Esophagus squamous epithelium (tissue), 5 donors: ENCODE data around the gene CFAP141. TPM values are rescaled to one million over a fixed set of nuclear protein-coding genes. Genes with fewer than 3 reads are reported as not detected.
A peak's percentile ranks its signal among the peaks of the same experiment; 100 is the strongest.

ENCODE experiments used
- DNase-seq: peaks from one replicate; lab custom pipeline; 2025; lab: John Stamatoyannopoulos, UW
- H3K27ac ChIP-seq, 4 donors: fragments of 200-600 bp; sonication (generic); one replicate each; pipeline ENCODE4 v1.5.1; 2016 to 2019; ENCODE audit warnings: mild to moderate bottlenecking in 1 of 4
- H3K27me3 ChIP-seq, 4 donors: fragments of 200-600 bp; sonication (generic); 1 replicate in 3 of 4; 2 replicates in 1 of 4; pipeline versions ENCODE4 v1.5.1 to v1.6.0; 2017 to 2021; ENCODE audit warnings: antibody characterized with exemption in 1 of 4
- H3K36me3 ChIP-seq, 3 donors: fragments of 200-600 bp; sonication (generic); one replicate each; pipeline ENCODE4 v1.5.1; 2016 to 2019
- H3K4me1 ChIP-seq, 3 donors: fragments of 200-600 bp; sonication (generic); one replicate each; pipeline ENCODE4 v1.5.1; 2017 to 2019
- H3K4me3 ChIP-seq, 4 donors: fragments of 200-600 bp; sonication (generic); 1 replicate in 3 of 4; 2 replicates in 1 of 4; pipeline ENCODE4 v1.5.1; 2016 to 2019; ENCODE audit warnings: mild to moderate bottlenecking in 2 of 4, moderate library complexity in 1 of 4
- H3K9me3 ChIP-seq, 3 donors: fragments of 200-600 bp; sonication (generic); one replicate each; pipeline ENCODE4 v1.5.1; 2016 to 2019
- POLR2A ChIP-seq, 4 donors: fragments of 450-650 bp; IDR thresholded peaks; one replicate each; pipeline ENCODE4 v1.6.1; 2017; ENCODE audit warnings: antibody characterized with exemption in 4 of 4, mild to moderate bottlenecking in 4 of 4, moderate library complexity in 3 of 4
- WGBS, 2 donors: methylation state at CpG; one replicate each; pipeline ENCODE4 v1.1.5; 2018; 5-methylcytosine and 5-hydroxymethylcytosine counted together
- intact Hi-C: fragments of 100-400 bp; cut with DNase I; formaldehyde crosslinking; loops from one replicate; pipeline ENCODE4 v1.15.0; 2022
- total RNA-seq, 4 donors: library from RNA; depleted of rRNA; stranded (reverse); fragments of >200 nt; gene quantifications; one replicate each; pipeline ENCODE4 v1.1.0, GENCODE V29; 2016
- TF ChIP-seq, protein P1 (sequence below), 6 experiments: fragments of 450-650 bp in 4 of 6; fragments of 200-600 bp in 2 of 6; sonication (generic) in 2 of 6; IDR thresholded peaks; one replicate each; pipeline ENCODE4 v1.5.1; 2016 to 2019; ENCODE audit warnings: antibody characterized with exemption in 6 of 6, mild to moderate bottlenecking in 4 of 6, moderate library complexity in 4 of 6
- donor health status: DM: yes; HTN: yes; CAD: no.

CFAP141 gene
- total RNA-seq, 4 donors from 2014 or later = not detected

DNA sequence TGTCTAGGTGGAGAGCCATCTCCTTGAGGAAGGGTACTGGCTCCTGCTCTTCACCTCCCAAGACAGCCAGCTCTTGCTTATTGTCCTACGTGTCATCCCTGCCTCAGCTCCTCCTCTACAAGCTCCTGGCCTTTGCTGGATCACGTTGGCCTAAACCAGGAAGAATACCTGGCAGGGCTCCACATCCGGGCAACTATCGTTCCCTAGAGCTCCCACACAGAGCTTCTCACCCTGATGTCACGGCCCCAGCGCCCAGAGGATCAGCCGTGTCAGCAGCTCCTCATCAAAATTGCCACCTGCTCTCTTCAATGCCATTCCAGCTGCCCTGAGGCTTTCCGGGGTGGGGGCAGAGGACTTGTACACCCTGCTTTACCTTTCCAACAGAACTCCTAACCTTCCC is 12.3 kb downstream of the CFAP141 start:
- no peak for DNase-seq
- H3K27ac ChIP-seq = no peak overlapping the region
- H3K9me3 ChIP-seq = no peaks in the 10 kb centered on the region
- H3K27me3 ChIP-seq = peaks cover 0 to 21% (median 0%) of the 10 kb centered on the region in 4 donors
- intact Hi-C loops = no loop called here
- 63 to 65% methylated on average over 1 to 3 of the region's 8 CpGs for WGBS, 2 donors
- H3K36me3 ChIP-seq = no peaks in the 10 kb centered on the region
- peaks cover 0 to 24% (median 0%) of the 10 kb centered on the region in 3 donors for H3K4me1 ChIP-seq
- no peak overlapping the region for H3K4me3 ChIP-seq
- TF ChIP-seq, protein P1, sequence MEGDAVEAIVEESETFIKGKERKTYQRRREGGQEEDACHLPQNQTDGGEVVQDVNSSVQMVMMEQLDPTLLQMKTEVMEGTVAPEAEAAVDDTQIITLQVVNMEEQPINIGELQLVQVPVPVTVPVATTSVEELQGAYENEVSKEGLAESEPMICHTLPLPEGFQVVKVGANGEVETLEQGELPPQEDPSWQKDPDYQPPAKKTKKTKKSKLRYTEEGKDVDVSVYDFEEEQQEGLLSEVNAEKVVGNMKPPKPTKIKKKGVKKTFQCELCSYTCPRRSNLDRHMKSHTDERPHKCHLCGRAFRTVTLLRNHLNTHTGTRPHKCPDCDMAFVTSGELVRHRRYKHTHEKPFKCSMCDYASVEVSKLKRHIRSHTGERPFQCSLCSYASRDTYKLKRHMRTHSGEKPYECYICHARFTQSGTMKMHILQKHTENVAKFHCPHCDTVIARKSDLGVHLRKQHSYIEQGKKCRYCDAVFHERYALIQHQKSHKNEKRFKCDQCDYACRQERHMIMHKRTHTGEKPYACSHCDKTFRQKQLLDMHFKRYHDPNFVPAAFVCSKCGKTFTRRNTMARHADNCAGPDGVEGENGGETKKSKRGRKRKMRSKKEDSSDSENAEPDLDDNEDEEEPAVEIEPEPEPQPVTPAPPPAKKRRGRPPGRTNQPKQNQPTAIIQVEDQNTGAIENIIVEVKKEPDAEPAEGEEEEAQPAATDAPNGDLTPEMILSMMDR (IDR thresholded peaks at IDR 0.05) = no peak
- no peak for TF ChIP-seq POLR2A (IDR thresholded peaks at IDR 0.05)

DNA sequence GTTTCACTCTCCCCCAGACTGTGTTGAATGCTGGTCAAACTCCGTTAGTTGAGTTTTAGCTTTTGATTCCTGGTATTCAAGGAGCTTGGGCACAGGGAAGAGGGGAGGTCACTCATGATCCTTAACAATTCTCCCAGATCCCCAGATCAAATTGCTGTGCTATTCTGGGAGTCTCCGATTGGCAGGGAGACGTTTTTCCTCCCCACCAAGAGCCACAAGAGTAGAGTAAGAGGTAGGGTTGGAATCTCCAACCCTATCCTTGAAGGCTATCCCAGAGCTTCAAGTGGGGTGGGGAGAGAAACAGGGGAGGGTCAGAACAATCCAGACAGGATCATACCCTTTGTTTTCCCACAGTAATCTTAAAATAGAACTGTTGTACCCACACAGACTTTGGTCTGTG is 13.7 kb downstream of the CFAP141 start:
- 30 to 57% methylated on average over 2 to 3 of the region's 3 CpGs for WGBS, 2 donors
- H3K27me3 ChIP-seq = peaks cover 0 to 21% (median 0%) of the 10 kb centered on the region in 4 donors
- peaks cover 0 to 23% (median 0%) of the 10 kb centered on the region in 3 donors for H3K4me1 ChIP-seq
- TF ChIP-seq POLR2A (IDR thresholded peaks at IDR 0.05) = no peak
- TF ChIP-seq, protein P1 (IDR thresholded peaks at IDR 0.05) = no peak
- no peaks in the 10 kb centered on the region for H3K9me3 ChIP-seq
- no peak overlapping the region for H3K27ac ChIP-seq
- no peaks in the 10 kb centered on the region for H3K36me3 ChIP-seq
- H3K4me3 ChIP-seq = no peak overlapping the region
- intact Hi-C loops = no loop called here
- no peak for DNase-seq

DNA sequence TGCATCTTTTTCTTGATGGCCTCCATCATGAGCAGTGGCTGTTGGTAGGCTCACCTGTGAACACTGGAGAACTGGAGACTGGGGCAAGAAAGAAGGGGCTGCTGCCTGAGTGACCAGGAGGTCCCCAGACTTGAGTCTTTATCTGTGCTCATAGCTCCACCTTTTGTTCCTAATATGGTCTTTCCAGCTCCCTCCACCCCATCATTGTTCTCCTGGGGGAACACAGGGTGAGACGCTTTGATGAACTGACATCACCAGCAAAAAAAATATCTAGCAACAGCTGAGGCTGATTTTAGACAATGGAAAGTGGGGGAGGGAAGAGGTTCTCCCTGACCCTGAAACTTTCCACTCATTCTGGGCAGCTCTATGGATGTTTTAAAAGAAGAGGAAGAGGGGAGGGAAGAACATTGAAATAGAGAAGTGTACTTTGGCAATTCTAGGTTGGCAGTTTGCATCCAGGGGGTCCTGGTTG is 14.1 kb downstream of the CFAP141 start, which contains the start of gene TPM3:
TSS of gene TPM3 (minus strand) at position 111 of the 472 bp plus-strand sequence. CDS start at position 29, 82 bp downstream.
- Histone ChIP-seq H3K9me3 (no peaks in the 10 kb centered on the region), H3K36me3 (no peaks in the 10 kb centered on the region), H3K4me3 (no peak within 1 kb of the TSS), H3K27me3 (peaks cover 0 to 21% (median 0%) of the 10 kb centered on the region in 4 donors), H3K4me1 (peaks cover 0 to 19% (median 0%) of the 10 kb centered on the region in 3 donors), H3K27ac (peak within 1 kb of the TSS in 1 of 4 donors; percentile 21)
- intact Hi-C loops = no loop called here
- 17 to 40% methylated on average over 1 of the region's 1 CpG for WGBS, 2 donors
- TF ChIP-seq, protein P1 (IDR thresholded peaks at IDR 0.05) = no peak
- no peak for TF ChIP-seq POLR2A (IDR thresholded peaks at IDR 0.05)
- no peak for DNase-seq

DNA sequence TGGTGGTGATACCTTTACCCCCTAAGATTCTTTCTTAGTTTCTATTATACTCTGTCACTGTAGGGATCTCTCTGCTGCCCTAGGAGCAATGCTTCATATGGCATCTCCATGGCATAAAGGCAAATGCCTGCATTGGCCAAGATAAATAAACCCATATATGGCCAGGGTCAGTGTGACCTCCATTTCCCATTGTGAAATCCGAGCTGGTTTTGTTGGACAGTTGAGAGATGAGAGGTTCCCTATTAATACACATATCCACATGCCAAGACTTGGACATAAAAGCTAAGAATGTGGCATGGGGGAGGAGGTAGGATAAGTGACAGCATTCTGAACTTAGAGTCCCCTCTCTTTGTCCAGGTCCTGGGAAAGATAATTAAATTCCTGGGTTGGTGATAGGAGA is 15.6 kb downstream of the CFAP141 start:
- 22 to 24% methylated on average over 1 of the region's 1 CpG for WGBS, 2 donors
- Histone ChIP-seq H3K4me1 (peaks cover 0 to 13% (median 0%) of the 10 kb centered on the region in 3 donors), H3K27me3 (peaks cover 0 to 21% (median 0%) of the 10 kb centered on the region in 4 donors), H3K36me3 (no peaks in the 10 kb centered on the region), H3K9me3 (no peaks in the 10 kb centered on the region), H3K4me3 (no peak overlapping the region), H3K27ac (no peak overlapping the region)
- TF ChIP-seq POLR2A (IDR thresholded peaks at IDR 0.05) = no peak
- TF ChIP-seq, protein P1 (IDR thresholded peaks at IDR 0.05) = no peak
- intact Hi-C loops = no loop called here
- no peak for DNase-seq

DNA sequence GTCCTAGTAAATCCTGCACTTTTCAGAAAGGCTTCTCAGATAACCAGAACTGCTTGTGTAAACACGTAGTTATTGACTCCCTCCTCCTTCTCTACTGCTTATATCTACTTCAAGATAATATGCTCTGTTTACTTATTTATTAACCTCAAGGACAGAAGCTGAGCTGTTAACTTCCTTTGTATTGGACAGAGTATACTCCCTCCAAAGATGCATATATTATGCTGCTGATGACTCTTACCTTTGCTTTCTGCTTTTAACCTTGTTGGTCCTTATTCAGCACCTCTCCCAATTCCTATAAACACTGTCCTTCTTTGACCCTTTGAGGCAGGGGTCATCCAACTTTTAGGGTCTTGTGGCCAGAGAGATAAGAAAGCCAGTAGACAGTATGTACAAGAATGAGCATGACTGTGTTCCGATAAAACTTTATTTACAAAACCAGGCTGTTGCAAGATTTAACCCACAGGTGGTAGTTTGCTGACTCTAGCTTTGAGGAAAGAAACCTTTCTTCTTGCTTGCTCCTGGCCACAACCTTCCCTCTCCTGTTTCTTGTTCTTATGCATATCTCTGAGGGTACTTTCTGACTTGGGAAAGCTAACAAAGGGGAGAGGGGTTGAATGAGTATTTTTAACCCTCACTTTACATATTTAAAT is 19.2 kb downstream of the CFAP141 start:
- H3K27me3 ChIP-seq = peaks cover 0 to 1% (median 0%) of the 10 kb centered on the region in 4 donors
- H3K27ac ChIP-seq = no peak overlapping the region
- 23 to 31% methylated on average over 2 of the region's 2 CpGs for WGBS, 2 donors
- H3K4me1 ChIP-seq = peaks cover 3 to 14% (median 4%) of the 10 kb centered on the region in 3 donors
- intact Hi-C loops = no loop called here
- no peaks in the 10 kb centered on the region for H3K36me3 ChIP-seq
- TF ChIP-seq, protein P1 (IDR thresholded peaks at IDR 0.05) = no peak
- TF ChIP-seq POLR2A (IDR thresholded peaks at IDR 0.05) = no peak
- DNase-seq = no peak
- H3K9me3 ChIP-seq = no peaks in the 10 kb centered on the region
- no peak overlapping the region for H3K4me3 ChIP-seq
